Stromal cell of bone marrow (primary cell): Measurements from ENCODE around the gene AP3S1.
"Not testable (repeated sequence)": the region's sequence is repeated elsewhere in the genome, so short reads cannot be mapped to it uniquely, and the experiment has no call there.

Experiments
- DNase-seq: peaks from one replicate; pipeline ENCODE4 v3.0.0-alpha.2; 2012; ENCODE audit warnings: low read depth

The AP3S1 gene

DNA sequence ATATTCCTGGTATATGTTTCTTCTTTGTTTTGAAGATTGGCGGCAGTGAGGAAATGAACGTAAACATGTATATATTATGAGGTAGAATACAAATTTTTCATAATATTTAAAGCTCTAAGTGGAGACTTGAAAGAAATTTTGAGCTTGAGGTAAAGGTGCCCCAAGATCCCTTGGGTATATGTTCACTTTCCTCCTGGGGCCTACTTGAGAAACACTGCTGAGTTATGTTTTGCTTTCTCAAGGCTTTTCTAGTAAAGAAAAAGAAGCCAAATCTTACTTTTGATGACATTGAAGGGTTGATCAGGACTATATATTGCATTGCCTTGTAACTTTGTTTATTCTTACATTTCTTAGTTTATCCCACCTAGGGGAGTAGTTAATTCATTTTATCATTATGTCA lies 30.7 kb downstream of the AP3S1 start:
- no peak for DNase-seq

DNA sequence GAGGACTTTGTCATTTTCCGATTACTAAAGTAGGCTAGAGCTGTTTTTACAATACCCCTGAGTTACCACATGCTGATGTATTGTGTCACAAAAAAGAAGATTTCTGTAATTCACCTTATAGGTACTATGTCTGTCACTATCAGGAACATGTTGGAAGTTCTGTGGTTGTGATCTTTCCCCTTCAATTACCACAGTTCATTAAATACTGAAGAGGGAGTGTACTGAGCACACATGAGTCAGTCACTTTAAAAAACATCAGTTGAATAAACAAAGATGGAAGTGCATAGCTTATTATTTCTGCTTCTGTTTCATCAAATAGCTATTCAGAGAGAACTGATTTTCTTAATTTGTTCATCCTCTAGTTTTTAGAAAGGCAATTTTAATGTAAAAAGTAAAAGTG lies 31.7 kb downstream of the AP3S1 start:
- no peak for DNase-seq

DNA sequence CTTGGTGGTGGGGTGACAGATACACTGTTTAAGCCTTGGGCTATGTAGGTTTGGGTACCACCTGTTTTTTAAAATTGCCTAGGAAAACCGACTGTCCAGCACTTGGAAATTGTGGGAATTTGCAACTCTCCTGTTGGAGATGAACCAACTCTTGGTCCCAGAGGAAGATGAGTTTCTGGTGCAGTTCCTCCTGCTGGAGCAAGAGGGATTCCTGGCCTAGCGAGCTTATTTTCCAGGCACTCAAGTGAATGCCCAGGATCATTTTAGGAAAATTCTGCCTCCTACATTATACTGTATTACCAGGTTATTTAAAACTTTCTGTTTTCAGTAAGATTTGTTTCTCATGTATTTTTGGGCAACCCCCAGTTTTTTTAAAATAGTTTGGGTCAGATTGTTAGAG lies 33.7 kb downstream of the AP3S1 start:
- no peak for DNase-seq

DNA sequence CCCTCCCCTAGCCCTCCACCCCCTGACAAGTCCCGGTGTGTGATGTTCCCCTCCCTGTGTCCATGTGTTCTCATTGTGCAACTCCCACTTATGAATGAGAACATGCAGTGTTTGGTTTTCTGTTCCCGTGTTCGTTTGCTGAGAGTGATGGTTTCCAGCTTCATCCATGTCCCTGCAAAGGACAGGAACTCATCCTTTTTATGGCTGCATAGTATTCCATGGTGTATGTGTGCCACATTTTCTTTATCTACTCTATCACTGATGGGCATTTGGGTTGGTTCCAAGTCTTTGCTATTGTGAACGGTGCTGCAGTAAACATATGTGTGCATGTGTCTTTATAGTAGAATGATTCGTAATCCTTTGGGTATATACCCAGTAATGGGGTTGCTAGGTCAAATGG lies 35.6 kb downstream of the AP3S1 start:
- not testable (repeated sequence) for DNase-seq

DNA sequence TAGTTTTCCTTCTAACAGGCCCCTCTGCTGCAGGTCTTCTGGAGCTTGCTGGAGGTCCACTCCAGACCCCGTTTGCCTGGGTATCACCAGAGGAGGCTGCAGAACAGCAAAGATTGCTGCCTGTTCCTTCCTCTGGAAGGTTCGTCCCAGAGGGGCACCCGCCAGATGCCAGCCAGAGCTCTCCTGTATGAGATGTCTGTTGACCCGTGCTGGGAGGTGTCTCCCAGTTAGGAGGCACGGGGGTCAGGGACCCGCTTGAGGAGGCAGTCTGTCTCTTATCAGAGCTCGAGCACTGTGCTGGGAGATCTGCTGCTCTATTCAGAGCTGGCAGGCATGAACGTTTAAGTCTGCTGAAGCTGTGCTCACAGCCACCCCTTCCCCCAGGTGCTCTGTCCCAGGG lies 40.7 kb downstream of the AP3S1 start:
- not testable (repeated sequence) for DNase-seq

DNA sequence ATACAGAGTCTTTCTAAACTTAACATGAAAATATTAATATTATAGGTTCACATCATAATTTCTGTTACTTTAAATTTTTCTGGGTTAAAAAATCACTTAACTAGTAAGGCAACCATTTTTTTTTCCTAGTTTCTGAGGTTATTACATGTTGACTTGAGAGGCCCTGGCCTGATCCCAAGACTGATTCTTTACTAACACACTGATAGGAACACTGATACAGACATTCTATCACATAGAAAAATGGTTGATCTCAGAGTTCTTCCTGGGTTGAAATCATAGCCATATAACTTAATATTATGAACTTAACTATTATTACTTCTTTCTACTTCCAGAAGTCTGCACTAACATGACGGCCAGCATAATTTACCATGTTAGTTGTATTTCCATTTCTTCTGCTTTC lies 43.0 kb downstream of the AP3S1 start:
- DNase-seq: no peak

DNA sequence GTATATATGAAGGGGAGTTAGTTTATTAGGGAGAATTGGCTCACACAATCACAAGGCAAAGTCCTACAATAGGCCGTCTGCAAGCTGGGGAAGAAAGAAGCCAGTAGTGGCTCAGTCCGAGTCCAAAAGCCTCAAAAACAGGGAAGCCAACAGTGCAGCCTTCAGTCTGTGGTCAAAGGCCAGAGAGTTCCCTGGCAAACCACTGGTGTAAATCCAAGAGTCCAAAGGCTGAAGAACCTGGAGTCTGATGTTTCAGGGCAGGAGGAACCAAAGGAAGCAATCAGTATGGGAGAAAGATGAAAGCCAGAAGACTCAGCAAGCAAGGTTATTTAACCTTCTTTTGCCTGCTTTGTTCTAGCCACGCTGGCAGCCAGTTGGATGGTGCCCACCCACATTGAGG lies 43.5 kb downstream of the AP3S1 start:
- not testable (repeated sequence) for DNase-seq

DNA sequence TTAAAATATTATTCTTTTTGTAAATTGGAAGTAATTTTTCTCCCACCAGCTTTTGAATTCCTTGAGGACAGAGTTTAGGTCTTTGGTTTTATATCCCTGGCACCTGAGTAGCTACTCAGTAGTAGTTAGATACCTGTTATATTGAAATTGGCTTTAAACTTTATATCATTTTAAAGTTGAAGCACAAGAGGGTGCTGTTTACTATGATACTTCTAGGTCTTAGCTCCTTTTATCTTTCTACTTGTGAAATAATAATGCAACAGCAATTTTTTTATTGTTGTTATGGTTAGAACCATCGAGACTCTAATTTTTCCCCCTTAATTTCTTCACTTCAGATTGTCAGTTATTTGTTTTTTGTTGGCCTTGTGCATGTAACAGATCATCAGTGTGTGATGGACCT lies 46.3 kb downstream of the AP3S1 start:
- peak; percentile 13 for DNase-seq

DNA sequence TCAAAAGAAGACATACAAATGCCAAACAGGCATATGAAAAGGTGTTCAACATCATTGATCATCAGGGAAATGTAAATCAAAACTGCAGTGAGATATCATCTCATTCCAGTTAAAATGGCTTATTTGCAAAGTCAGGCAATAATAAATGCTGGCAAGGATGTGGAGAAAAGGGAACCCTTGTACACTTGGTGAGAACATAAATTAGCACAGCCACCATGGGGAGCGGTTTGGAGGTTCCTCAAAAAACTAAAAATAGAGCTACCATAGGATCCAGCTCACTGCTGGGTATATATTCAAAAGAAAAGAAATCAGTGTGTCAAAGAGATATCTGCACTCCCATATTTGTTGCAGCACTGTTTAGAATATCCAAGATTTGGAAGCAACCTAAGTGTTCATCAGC lies 50.3 kb downstream of the AP3S1 start:
- DNase-seq: no peak

DNA sequence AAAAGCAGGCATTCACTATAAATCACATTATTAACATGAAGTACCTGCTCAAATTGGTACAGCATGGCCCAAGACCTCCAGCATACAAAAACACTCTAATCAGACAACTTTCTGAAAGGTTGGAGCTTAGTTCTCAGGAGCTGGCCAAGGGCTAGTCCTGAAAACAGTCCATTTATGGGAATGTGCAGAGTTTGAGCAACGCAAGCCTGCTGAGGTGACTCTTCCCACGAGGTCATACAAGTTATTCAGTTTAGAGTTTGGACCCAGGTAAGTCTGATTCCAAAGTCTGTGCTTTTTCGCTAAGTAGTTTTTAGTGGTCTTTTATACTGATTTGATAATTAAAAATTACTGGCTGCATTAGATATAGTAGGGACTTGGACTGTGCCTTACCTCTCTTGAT lies 52.6 kb downstream of the AP3S1 start:
- DNase-seq: no peak

DNA sequence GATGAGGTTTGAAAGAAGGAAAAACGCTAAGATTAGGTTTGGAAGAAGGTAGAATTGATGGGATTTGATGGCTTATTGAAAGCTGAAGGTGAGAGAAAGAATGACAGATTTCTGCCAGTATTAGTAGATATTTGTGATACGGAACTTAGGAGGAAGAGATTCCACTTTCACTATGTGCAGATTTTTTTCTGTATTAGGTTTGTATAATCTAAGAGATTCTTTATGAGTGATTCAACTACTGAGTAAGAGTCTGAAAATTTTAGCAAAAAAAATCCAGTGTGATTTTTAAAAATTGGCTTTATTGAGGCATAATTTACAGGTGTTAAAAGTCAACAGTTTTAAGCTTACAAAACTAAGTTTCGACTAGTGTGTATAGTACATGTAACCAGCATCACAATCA lies 54.1 kb downstream of the AP3S1 start:
- DNase-seq: no peak

DNA sequence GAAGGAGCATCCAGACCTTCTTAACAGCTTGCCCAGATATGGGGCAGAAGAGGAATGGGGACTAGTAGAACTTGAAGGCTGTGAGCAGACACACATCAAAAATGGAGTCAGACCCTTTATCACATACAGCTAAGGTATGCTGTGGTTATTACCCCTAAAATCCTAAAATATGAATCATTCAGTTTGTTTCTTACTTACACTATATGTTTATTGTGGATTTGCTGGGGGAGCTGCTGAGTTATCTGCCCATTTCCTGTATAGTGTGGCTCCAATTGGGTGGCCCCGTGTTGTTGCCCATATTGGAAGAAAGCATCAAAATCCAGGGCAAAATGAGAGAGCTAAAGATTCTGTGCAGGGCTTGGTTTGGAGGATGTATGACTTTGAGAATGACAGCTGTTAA lies 56.9 kb downstream of the AP3S1 start:
- no peak for DNase-seq

DNA sequence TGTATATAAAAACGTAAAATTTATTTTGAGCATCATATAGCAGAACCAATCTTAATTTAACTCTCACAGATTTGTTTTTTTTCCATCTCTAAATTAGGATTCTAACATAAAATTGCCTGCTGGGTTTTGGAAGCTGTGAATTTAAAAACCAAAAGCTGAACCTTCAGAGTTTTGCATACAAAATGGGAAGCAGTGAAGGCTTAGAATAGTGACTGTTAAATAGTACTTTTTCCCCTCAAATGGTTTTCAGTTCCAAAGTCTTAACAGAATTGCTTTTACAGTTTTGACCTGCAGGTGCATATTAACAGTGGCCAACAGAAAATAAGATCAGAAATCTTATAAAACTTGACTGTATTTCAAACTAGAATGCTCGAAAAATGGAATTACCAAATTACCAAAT lies 65.4 kb downstream of the AP3S1 start:
- DNase-seq: no peak

DNA sequence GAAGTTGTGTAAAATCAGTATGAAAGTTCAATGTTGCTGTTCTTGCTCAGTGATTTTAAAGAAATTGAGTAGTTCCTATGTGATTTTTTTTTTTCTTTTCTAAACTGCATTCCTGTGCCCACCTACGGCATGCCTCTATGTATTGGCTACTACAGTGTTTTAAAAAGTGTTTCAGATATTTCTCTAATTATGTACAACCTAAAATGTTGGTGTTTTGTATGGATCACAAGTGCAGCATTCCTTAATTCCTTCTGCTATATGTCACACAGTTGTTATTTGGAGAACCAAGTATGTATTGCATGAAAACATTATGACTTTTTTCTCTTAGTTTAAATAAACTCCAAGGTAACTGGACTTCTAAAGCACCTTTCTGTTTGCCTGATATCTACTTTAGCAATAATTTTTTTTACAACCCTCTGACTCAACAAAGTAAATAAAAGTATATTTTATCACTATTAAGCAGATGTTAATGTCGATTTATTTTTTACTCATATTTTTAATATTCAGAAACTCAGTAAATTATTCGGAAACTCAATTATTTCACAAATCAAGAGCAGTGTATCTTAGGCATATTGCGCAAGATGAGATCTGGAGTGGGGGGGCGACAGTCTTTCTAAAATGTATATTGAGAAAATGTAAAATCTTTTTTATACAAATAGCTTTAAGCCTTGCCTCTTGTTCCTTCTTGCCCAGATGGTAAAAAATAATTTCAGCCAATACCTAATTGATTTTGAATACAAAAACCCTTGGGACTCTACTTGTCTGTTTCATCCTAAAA lies 72.1 kb downstream of the AP3S1 start:
- DNase-seq: not testable (repeated sequence)

DNA sequence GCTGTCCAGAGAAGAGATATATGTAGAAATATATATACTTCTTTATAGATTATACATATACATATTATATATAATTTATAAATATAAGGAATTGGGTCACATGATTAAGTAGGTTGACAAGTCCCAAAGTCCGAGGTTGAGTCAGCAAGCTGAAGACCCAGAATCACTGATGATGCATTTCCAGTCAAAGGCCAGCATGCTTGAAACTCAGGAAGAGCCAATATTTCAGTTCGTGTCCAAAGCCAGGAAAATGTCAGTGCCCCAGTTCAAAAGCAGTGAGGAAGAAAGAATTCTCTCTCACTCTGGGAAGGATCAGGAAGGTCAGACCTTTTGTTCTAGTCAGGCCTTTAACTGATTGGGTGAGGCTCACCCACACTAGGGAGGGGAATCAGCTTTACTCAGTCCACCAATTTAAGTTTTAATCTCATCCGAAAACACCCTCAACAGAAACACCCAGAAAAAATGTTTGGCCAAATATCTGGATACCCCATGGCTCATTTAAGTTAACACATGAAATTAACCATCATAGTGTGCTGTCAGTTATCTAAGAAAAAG lies 78.5 kb downstream of the AP3S1 start:
- DNase-seq: no peak

DNA sequence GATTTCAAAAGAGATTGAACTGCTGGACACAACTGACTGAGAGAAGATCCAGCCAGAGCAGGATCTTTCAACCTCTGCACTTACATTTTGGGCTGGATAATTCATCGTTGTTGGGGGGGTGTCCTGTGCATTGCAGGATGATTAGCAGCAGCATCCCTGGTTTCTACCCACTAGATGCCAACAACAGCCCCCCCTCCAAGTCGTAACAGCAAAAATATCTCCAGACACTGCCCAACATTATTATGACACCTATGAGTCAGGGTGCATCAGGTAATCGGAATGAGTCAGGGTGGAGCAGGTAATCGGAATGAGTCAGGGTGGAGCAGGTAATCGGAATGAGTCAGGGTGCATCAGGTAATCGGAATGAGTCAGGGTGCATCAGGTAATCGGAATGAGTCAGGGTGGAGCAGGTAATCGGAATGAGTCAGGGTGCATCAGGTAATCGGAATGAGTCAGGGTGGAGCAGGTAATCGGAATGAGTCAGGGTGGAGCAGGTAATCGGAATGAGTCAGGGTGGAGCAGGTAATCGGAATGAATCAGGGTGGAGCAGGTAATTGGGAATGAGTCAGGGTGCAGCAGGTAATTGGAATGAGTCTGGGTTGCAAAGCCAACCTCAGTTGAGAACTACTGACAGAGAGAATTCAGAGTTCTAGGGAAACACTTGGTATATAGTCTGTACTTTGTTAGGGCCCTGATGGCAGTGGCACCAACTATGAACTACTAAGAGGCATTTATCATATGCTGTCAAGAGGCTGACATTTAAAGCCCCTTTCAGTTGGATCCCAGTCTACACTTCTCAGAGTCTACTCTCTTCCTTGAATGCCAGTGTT lies 87.1 kb downstream of the AP3S1 start:
- DNase-seq: not testable (repeated sequence)

DNA sequence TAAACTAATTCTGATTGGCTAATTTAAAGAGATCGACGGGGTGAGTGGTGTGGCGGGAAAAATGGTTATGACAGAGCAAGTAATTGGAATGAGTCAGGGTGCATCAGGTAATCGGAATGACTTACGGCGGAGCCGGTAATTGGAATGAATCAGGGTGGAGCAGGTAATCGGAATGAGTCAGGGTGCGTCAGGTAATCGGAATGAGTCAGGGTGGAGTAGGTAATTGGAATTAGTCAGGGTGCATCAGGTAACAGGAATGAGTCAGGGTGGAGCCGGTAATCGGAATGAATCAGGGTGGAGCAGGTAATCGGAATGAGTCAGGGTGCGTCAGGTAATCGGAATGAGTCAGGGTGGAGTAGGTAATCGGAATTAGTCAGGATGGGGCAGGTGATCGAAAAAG lies 88.4 kb downstream of the AP3S1 start:
- DNase-seq: not testable (repeated sequence)

DNA sequence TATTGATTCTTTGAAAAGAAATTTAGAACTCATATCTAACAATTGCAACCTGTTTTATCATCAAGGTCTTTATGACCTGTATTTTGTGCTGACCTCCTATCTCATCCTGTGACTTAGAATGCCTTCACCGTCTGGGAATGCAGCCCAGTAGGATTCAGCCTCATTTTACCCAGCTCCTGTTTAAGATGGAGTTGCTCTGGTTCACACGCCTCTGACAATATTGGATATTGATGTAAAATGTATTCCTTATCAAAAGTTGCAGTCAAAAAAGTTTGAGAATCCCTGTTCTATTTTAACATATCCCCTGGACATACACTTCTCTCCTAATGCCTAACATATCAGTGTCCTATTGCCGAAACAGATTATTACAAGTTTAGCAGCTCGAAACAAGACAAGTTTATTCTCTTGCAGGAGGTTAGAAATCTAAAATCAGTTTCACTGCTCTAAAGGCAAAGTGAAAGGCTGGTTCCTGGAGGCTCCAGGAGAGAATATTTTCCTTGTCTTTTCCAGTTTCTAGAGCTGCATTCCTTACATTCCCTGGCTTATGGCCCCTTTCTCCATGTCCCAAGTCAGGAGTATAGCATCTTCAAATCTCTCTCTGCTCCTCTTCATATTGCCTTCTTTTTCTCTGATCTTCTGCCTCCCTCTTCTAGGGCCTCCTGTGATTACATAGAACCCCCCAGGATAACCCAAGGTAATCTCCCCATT lies 89.0 kb downstream of the AP3S1 start:
- DNase-seq: no peak

DNA sequence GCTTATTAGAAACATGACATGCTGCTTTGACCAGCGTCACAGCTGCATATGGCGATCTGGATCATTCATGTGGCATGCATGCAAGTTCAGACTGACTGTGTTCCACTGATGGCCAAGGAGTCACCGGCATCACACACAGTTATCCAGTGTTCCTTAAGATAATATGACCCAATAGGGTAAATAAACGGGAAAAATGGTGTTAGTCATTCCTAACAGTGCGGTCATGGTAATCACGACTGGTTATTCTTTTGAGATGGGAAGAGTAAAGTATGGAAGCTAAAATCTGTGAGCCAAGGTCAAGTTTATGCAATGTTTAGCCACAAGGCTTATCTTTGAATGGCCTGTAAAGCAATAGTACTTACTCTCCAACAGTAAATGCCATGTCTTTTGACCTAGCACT lies 91.3 kb downstream of the AP3S1 start:
- DNase-seq: no peak

DNA sequence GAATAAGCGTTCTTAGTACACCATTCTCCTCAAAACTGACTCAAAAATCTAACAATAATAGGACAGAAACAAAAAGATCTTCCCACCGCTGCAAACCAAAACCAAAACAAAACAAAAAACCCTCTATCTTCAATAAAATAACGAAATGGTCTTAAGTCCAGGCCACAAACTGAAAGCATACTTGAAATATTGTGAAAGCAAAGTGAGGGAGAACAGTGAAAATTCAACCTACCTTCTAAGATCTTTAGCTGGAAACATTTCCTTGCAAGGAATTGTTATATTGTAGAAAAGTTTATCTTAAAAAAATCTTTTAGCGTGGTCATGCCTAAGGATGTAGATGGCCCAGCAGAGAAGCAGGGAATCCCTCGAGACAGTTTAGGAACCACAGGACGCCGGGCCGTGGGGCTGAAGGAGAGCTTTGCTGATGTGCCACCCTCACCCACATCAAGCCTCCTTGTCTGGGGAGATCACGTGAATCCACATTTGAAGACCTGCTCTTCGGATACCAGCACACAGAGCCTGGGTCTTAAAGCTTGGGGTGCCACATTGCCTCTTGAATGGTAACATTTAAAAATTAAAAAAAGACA lies 92.7 kb downstream of the AP3S1 start:
- no peak for DNase-seq

DNA sequence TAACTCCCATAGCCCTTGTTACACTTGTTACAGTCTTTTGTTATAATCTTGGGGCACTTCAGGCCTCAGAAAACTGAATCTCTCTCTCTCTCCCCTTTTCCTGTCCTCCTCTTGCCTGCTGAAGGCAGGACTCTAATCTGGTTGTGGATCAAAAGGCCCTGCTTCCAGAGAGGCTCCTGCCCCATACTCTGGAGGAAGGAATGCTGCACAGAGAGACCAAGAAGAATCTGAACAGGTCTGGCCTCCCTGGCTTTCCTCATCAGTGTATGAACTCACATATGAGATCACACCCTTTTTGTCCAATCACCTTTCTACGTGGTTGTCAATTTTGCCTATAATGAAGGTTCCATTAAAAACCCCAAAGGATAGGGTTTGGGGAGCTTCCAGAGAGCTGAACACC lies 94.3 kb downstream of the AP3S1 start:
- DNase-seq: no peak

DNA sequence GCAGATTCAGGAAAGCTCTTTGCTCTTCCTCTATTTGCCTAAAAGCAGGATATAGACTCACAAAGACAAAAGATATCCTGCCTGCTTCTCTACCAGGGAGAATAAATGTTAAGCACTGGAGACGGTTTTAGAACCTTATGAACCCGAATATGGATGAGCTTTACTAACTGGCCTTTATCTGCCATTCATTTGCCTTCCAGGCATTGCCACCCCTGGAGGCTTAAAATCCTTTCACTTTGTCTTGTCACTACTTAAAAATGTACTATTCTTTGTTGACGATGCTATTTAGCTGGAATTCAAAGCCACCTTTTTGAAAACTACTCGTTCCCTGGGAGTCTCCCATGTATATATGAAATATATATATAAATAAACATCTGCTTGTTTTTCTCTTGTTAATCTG lies 97.3 kb downstream of the AP3S1 start:
- DNase-seq: no peak
